Epithelial cell of proximal tubule (primary cell): ENCODE measurements around the gene DPEP3. TPM values are rescaled to one million over a fixed set of nuclear protein-coding genes. Genes with fewer than 3 reads are reported as not detected.
"Not testable (repeated sequence)": the region's sequence is repeated elsewhere in the genome, so short reads cannot be mapped to it uniquely, and the experiment has no call there.

Experiments
- DNase-seq: peaks from one replicate; pipeline ENCODE4 v3.0.0-alpha.2; 2011; ENCODE audit warnings: low read depth
- H3K4me3 ChIP-seq: 2 replicates; pipeline ENCODE4 v1.5.1; 2011; ENCODE audit warnings: low read depth, mild to moderate bottlenecking, low read length
- CTCF ChIP-seq: conservative IDR thresholded peaks from 2 replicates; pipeline ENCODE4 v1.5.1; 2012; ENCODE audit warnings: low read depth, mild to moderate bottlenecking, low read length
- total RNA-seq: library from RNA; depleted of rRNA; stranded (reverse); fragments of >200 nt; gene quantifications from 2 replicates; pipeline ENCODE4 v1.2.3, GENCODE V29; 2015

The DPEP3 gene
- total RNA-seq, 1 donor from 2014 or later: not detected

- no peak overlapping the region for H3K4me3 ChIP-seq
- TF ChIP-seq CTCF: no peak
- DNase-seq: no peak
Observed at GRCh38 chr16:68000450-68000849, 20.2 kb upstream of the DPEP3 start.

- no peak overlapping the region for H3K4me3 ChIP-seq
- DNase-seq: no peak
- TF ChIP-seq CTCF: no peak
Observed at GRCh38 chr16:67999985-68000384, 19.7 kb upstream of the DPEP3 start.

- DNase-seq, H3K4me3 ChIP-seq: not testable (repeated sequence)
Observed at GRCh38 chr16:67998779-67999688, 18.7 kb upstream of the DPEP3 start, which contains the start of gene DPEP2. DPEP2 (minus strand) TSS chr16:67999484; CDS start chr16:67993212, 6,272 bp downstream.

- not testable (repeated sequence) for H3K4me3 ChIP-seq, DNase-seq
Observed at GRCh38 chr16:67998231-67998778, 18.0 kb upstream of the DPEP3 start.

GRCh38 chr16:67996666-67997065 is 16.4 kb upstream of the DPEP3 start:
- TF ChIP-seq CTCF: no peak
- DNase-seq: no peak
- H3K4me3 ChIP-seq: no peak overlapping the region

GRCh38 chr16:67995423-67995822 is 15.1 kb upstream of the DPEP3 start:
- TF ChIP-seq CTCF: no peak
- no peak for DNase-seq
- no peak overlapping the region for H3K4me3 ChIP-seq

GRCh38 chr16:67994040-67994408 is 13.7 kb upstream of the DPEP3 start:
- not testable (repeated sequence) for H3K4me3 ChIP-seq

GRCh38 chr16:67993207-67994039 is 13.1 kb upstream of the DPEP3 start:
- H3K4me3 ChIP-seq: peak overlapping the region; percentile 49
- peak; percentile 78 for TF ChIP-seq CTCF
- no peak for DNase-seq

More at GRCh38 chr16:67994040-67994408, 13.7 kb upstream of the DPEP3 start:
- DNase-seq: not testable (repeated sequence)
